HUDEP-2 (cell line): ENCODE data around the gene MEX3D.
"Not testable (repeated sequence)": the region's sequence is repeated elsewhere in the genome, so short reads cannot be mapped to it uniquely, and the experiment has no call there.

Experiments
- DNase-seq, 76 experiments: peaks; one replicate each; lab custom pipeline; 2025; ENCODE audit not compliant: unreplicated experiment in 76 of 76; lab: John Stamatoyannopoulos, UW

MEX3D gene

GRCh38 chr19:1540365-1540925 is 27.7 kb downstream of the MEX3D start:
- no peak for DNase-seq

DNA sequence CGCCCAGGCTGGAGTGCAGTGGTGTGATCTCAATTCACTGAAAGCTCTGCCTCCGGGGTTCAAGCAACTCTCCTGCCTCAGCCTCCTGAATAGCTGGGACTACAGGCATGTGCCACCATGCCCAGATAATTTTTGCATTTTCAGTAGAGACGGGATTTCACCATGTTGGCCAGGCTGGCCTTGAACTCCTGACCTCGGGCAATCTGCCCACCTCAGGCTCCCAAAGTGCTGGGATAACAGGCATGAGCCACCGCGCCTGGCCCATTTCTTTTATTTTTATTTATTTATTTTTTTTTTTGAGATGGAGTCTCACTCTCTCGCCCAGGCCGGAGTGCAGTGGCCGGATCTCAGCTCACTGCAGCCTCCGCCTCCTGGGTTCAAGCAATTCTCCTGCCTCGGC is 28.4 kb downstream of the MEX3D start:
- DNase-seq, result not testable (repeated sequence)

GRCh38 chr19:1538978-1539377 is 29.1 kb downstream of the MEX3D start:
- DNase-seq, result no peak

DNA sequence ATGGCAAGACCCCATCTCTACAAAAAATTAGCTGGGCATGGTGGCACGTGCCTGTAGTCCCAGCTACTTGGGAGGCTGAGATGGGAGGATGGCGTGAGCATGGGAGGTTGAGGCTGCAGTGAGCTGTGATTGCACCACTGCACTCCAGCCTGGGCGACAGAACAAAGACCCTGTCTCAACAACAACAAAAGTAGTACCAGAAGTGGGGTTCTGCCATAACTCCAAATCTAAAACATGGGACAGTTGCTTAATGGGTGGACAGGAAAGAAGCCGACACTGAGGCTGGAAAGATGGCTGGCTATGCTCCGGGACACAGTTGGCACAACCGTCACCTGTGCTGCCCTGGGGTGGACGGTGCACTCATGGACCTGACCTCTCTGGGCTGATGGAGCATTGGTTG is 32.4 kb downstream of the MEX3D start:
- not testable (repeated sequence) for DNase-seq

DNA sequence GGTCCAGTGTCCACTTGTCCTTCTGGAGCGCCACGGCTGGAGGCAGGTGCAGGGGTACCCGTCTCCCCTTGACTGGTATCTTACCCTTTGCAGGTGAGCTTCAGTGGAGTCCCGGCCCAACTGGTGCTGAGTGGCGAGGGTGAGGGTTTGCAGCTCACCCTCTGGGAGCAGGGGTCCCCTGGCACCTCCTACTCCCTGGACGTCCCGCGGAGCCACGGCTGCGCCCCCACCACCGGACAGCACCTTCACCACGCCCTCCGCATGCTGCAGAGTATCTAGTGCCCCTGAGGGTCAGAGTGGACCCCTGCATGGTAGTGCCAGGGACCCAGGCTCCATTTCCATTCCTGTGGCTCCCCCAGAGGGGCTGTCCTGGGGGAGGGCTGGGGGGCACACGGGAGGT is 33.2 kb downstream of the MEX3D start:
- DNase-seq, result no peak

DNA sequence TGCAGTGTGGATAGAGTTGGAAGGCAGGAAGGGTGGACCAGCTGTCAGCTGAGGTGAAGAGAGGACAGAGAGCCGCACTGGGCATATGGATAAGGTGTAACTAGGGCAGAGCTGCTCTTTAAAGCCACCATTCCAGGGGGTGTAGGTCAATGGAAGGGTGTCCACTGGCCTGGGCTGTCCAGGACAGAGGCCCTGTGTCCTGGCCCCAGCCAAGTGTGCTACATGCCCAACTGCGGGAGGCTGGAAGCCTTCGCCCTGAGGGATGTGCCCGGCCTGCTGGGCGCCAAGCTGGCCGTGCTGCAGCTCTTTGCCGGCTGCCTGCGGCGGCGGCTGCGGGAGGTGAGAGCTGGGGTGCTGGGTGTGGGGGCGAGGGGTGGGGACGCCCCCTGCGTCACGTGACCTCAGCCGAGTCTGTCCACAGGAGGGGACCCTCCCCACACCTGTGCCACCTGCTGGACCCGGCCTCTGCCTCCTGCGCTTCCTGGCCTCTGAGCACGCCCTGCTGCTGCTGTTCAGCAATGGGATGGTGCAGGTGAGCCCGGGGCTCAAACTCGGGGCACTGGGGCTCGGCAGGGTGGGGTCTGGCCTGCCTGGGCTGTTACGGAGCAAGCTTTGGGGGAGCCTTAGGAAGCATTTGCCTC is 34.5 kb downstream of the MEX3D start:
- no peak for DNase-seq

GRCh38 chr19:1532003-1532402 is 36.1 kb downstream of the MEX3D start:
- DNase-seq, result no peak

DNA sequence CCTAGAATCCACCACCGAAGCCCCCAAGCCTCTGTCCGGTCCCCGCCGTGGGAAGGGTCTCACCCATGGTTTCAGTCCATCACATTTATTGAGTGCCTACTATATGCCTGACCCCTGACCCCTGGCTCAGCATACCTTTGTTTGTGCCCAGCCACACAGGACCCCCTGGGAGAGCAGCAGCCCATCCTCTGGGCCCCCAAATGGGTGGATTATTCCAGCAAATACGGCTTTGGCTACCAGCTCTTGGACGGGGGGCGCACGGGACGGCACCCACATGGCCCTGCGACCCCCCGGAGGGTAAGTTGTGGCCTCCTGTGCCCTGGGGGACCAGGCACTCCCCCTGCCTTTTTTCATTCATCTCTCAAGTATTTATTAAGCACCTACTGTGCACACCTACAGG is 36.5 kb downstream of the MEX3D start:
- DNase-seq, result no peak

GRCh38 chr19:1530856-1531255 is 37.3 kb downstream of the MEX3D start:
- DNase-seq, result not testable (repeated sequence)

DNA sequence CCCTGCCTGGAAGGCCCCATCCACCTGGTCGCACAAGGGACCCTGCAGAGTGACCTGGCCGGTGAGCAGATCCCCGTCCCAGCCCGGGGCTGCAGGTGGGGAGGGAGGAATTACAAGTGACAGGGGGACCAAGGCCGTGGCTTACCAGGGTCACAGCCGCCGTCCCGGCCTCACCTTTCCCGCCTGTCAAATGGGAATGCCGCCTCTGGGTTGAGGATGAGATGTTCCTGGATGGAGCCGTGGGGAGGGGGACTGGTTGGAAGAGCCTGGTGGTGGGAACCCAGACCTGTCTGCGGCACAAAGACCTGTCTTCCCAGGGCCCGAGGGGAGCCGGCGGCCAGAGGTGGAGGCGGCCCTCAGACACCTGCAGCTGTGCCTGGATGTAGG is 38.7 kb downstream of the MEX3D start:
- no peak for DNase-seq

GRCh38 chr19:1528596-1529429 is 39.3 kb downstream of the MEX3D start:
- DNase-seq, result no peak

DNA sequence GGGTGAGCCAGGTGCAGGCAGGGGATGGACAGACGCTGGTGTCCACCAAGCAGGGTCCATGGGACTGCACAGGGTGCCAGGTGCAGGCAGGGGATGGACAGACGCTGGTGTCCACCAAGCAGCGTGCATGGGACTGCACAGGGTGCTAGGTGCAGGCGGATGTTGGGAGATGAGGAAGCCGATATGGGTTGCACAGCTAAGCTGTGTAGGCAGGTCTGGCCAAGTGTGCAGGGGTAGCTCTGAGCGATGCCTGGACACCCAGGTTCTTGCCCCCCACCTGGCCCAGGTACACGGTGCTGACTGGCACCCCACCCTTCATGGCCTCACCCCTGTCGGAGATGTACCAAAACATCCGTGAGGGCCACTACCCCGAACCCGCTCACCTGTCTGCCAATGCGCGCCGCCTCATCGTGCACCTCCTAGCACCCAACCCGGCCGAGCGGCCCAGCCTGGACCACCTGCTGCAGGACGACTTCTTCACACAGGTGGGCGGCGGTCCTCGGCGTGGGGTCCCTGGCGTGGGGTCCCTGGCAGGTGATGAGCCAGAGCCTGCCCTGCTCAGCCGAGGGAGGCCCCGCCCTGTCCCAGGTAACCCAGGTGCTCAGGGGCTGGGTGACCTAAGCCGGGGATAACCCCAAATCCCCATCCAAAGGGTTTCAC is 40.3 kb downstream of the MEX3D start:
- no peak for DNase-seq

- no peak for DNase-seq
Observed at GRCh38 chr19:1526979-1527649, 41.0 kb downstream of the MEX3D start.

DNA sequence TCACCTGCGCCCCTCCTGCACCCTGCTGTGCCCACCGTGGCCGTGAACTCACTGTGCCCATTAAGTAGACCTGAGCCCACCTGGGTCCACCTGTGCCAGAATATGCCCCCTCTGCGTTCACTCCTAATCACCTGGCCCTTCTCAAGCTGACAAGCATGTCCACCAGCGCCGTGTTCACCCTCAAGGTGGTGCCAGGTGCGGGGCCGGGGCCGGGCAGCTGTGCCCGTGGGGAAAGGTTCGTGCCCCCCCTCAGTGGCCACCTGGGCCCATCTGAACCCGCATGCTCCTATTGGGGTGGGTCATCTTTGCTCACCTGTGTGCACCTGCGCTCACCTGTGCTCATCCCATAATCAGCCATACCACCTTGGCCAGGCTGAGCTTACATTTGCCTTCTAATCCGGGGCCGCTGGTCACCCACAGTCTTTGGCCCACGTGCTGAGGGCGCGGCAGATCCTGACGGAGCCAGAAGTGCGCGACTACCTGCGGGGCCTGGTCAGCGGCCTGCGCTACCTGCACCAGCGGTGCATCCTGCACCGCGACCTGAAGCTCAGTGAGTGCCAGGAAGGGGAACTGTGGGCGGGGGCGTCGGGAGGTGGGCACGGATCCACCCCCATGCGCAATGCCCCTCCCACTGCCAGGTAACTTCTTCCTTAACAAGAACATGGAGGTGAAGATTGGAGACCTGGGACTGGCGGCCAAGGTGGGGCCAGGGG is 41.9 kb downstream of the MEX3D start:
- DNase-seq, result no peak

- DNase-seq, result no peak
Observed at GRCh38 chr19:1525343-1525742, 42.8 kb downstream of the MEX3D start.

- peak in 3 of 76 experiments; percentile 16 to 24 (median 23) for DNase-seq
Observed at GRCh38 chr19:1524972-1525325, 43.2 kb downstream of the MEX3D start.

GRCh38 chr19:1524287-1524971 is 43.7 kb downstream of the MEX3D start:
- DNase-seq, result no peak

DNA sequence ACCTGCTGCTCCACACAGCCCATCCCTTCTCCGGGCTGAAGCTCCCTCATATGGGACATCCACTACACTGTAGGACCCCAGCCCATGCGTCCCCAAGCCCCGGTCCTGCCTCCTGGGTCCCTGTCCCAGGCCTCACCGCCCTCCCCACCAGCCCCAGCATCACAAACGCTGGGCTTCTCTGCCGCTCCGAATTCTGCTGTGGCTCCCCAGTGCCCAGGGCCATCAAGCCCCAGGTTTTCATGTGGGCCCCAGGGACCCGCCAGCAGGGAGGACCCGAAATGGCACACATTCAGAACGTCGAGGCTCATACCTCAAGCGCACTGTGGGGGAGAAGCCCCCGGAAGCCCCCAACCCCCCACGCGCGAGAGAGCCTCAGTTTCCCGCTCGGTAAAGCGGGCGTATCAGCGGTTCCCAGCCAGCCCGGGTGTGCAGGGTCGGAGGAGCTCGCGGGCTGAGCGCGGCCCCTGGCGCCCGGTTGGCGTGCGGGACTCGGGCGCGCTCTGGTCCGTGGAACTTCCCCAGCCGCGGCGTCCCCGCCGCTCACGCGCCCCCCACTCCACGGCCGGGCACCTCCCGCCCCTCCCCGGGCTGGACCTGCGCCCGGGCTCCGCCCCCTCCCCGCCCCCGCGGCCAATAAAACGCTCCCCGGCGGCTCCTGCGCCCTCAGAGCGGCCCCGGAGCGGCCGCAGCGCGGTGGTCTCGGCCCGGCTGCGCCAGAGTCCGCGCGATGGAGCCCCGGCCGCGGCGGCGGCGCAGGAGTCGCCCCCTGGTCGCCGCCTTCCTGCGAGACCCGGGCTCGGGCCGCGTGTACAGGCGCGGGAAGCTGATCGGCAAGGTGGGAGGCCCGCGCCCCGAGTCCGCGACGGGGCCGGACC is 44.5 kb downstream of the MEX3D start, which contains the start of gene PLK5:
Gene PLK5, plus strand, starts transcription at position 666 of the 875 bp plus-strand sequence. CDS start 2,920 bp downstream, outside the sequence.
- DNase-seq, result no peak

- DNase-seq, result no peak
Observed at GRCh38 chr19:1522838-1523237, 45.3 kb downstream of the MEX3D start.
